ENCODE measurements around the gene CNGA3. TPM values are rescaled to one million over a fixed set of nuclear protein-coding genes. Genes with fewer than 3 reads are reported as not detected.
"Not testable (repeated sequence)": the region's sequence is repeated elsewhere in the genome, so short reads cannot be mapped to it uniquely, and the experiment has no call there.

Gene CNGA3
- total and polyA plus RNA-seq, 2 experiments from 2014 or later = not detected

- TF ChIP-seq, protein P1, sequence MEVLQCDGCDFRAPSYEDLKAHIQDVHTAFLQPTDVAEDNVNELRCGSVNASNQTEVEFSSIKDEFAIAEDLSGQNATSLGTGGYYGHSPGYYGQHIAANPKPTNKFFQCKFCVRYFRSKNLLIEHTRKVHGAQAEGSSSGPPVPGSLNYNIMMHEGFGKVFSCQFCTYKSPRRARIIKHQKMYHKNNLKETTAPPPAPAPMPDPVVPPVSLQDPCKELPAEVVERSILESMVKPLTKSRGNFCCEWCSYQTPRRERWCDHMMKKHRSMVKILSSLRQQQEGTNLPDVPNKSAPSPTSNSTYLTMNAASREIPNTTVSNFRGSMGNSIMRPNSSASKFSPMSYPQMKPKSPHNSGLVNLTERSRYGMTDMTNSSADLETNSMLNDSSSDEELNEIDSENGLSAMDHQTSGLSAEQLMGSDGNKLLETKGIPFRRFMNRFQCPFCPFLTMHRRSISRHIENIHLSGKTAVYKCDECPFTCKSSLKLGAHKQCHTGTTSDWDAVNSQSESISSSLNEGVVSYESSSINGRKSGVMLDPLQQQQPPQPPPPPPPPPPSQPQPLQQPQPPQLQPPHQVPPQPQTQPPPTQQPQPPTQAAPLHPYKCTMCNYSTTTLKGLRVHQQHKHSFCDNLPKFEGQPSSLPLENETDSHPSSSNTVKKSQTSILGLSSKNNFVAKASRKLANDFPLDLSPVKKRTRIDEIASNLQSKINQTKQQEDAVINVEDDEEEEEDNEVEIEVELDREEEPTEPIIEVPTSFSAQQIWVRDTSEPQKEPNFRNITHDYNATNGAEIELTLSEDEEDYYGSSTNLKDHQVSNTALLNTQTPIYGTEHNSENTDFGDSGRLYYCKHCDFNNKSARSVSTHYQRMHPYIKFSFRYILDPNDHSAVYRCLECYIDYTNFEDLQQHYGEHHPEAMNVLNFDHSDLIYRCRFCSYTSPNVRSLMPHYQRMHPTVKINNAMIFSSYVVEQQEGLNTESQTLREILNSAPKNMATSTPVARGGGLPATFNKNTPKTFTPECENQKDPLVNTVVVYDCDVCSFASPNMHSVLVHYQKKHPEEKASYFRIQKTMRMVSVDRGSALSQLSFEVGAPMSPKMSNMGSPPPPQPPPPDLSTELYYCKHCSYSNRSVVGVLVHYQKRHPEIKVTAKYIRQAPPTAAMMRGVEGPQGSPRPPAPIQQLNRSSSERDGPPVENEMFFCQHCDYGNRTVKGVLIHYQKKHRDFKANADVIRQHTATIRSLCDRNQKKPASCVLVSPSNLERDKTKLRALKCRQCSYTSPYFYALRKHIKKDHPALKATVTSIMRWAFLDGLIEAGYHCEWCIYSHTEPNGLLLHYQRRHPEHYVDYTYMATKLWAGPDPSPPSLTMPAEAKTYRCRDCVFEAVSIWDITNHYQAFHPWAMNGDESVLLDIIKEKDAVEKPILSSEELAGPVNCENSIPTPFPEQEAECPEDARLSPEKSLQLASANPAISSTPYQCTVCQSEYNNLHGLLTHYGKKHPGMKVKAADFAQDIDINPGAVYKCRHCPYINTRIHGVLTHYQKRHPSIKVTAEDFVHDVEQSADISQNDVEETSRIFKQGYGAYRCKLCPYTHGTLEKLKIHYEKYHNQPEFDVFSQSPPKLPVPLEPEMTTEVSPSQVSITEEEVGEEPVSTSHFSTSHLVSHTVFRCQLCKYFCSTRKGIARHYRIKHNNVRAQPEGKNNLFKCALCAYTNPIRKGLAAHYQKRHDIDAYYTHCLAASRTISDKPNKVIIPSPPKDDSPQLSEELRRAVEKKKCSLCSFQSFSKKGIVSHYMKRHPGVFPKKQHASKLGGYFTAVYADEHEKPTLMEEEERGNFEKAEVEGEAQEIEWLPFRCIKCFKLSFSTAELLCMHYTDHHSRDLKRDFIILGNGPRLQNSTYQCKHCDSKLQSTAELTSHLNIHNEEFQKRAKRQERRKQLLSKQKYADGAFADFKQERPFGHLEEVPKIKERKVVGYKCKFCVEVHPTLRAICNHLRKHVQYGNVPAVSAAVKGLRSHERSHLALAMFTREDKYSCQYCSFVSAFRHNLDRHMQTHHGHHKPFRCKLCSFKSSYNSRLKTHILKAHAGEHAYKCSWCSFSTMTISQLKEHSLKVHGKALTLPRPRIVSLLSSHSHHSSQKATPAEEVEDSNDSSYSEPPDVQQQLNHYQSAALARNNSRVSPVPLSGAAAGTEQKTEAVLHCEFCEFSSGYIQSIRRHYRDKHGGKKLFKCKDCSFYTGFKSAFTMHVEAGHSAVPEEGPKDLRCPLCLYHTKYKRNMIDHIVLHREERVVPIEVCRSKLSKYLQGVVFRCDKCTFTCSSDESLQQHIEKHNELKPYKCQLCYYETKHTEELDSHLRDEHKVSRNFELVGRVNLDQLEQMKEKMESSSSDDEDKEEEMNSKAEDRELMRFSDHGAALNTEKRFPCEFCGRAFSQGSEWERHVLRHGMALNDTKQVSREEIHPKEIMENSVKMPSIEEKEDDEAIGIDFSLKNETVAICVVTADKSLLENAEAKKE (CRISPR knock-in tag; IDR thresholded peaks at IDR 0.05) = no peak
- TF ChIP-seq ZNF114 (CRISPR knock-in tag; IDR thresholded peaks at IDR 0.05) = no peak
- TF ChIP-seq CTCF (conservative IDR thresholded peaks at IDR 0.05; ENCODE audit: low read depth in 2 of 2) = no peak
- no peak for TF ChIP-seq EZH2 (IDR thresholded peaks at IDR 0.05; ENCODE audit: low read depth, unreplicated experiment)
- TF ChIP-seq STAT1 (IDR thresholded peaks at IDR 0.05; ENCODE audit: unreplicated experiment) = no peak
- H3K27me3 Mint-ChIP-seq (ENCODE audit: insufficient read depth, low read depth, poor library complexity) = peaks cover 10% of the 10 kb centered on the region
- Histone ChIP-seq H3K4me2 (no peak overlapping the region), H2AFZ (no peak overlapping the region), H3F3A (replicated peaks; ENCODE audit: low read depth) (no peaks in the 10 kb centered on the region), H3K4me3 (no peak overlapping the region), H3K36me3 (ENCODE audit: insufficient read depth) (no peaks in the 10 kb centered on the region), H3K27ac (ENCODE audit: low read depth) (no peak overlapping the region), H4K20me1 (replicated peaks; ENCODE audit: insufficient read depth) (no peaks in the 10 kb centered on the region), H3K27me3 (ENCODE audit: insufficient read depth) (no peaks in the 10 kb centered on the region), H3K4me1 (ENCODE audit: insufficient read depth) (no peaks in the 10 kb centered on the region), H3K79me2 (replicated peaks; ENCODE audit: insufficient read depth) (no peaks in the 10 kb centered on the region), H3K9me2 (ENCODE audit: insufficient read depth) (0 out of 2 replicates have a peak, but pooled peaks cover 9% of the 10 kb centered on the region)
- H3K36me3 Mint-ChIP-seq (ENCODE audit: low read depth) = peaks cover 3% of the 10 kb centered on the region; the same call in 2 of the 3 replicates
- no peak for ATAC-seq
- no peak for DNase-seq (ENCODE audit: low spot score)
- H3K4me1 Mint-ChIP-seq = peaks cover 9% of the 10 kb centered on the region; the same call in 2 of the 3 replicates
- no peak overlapping the region for H3K27ac Mint-ChIP-seq
- H3K4me3 Mint-ChIP-seq = no peak overlapping the region
- no peaks in the 10 kb centered on the region for H3K9me3 Mint-ChIP-seq
These were observed 44.8 kb upstream of the CNGA3 start for GRCh38 chr2:98301469-98301868.

GRCh38 chr2:98307131-98307696, 39.0 kb upstream of the CNGA3 start:
- not testable (repeated sequence) for H3K36me3 Mint-ChIP-seq (ENCODE audit: low read depth); H3K27ac ChIP-seq (ENCODE audit: low read depth); H3K27me3 Mint-ChIP-seq (ENCODE audit: insufficient read depth, low read depth, poor library complexity); ATAC-seq; H2AFZ ChIP-seq; H3K9me3 Mint-ChIP-seq; H3K27me3 ChIP-seq (ENCODE audit: insufficient read depth); H3K4me3 Mint-ChIP-seq; H3K79me2 ChIP-seq (replicated peaks; ENCODE audit: insufficient read depth); H3F3A ChIP-seq (replicated peaks; ENCODE audit: low read depth); H3K27ac Mint-ChIP-seq; H4K20me1 ChIP-seq (replicated peaks; ENCODE audit: insufficient read depth); H3K4me3 ChIP-seq; H3K4me1 ChIP-seq (ENCODE audit: insufficient read depth); H3K9me2 ChIP-seq (ENCODE audit: insufficient read depth); H3K36me3 ChIP-seq (ENCODE audit: insufficient read depth); DNase-seq (ENCODE audit: low spot score); H3K4me2 ChIP-seq; H3K4me1 Mint-ChIP-seq

Data from GM23338 (cell line).